ENCODE data around the gene MZT2A.
"Not testable (repeated sequence)": the region's sequence is repeated elsewhere in the genome, so short reads cannot be mapped to it uniquely, and the experiment has no call there.

MZT2A gene

GRCh38 chr2:131530626-131531344, 38.6 kb upstream of the MZT2A start:
- not testable (repeated sequence) for H3K9me3 ChIP-seq (ENCODE audit: insufficient read depth, low read depth, low read length); H3K4me2 ChIP-seq (ENCODE audit: low read depth, low read length, poor library complexity, severe bottlenecking); H3K4me1 ChIP-seq (ENCODE audit: insufficient read depth, low read length, poor library complexity, severe bottlenecking); H3K9ac ChIP-seq (ENCODE audit: low read depth, low read length, poor library complexity, severe bottlenecking); H4K20me1 ChIP-seq (ENCODE audit: insufficient read depth, low read length, poor library complexity, severe bottlenecking); H3F3A ChIP-seq (ENCODE audit: low read depth); H2AFZ ChIP-seq (ENCODE audit: low read length); H3K9me2 ChIP-seq (replicated peaks; ENCODE audit: low read depth, low read length); H3K27me3 ChIP-seq (ENCODE audit: insufficient read depth, low read length, poor library complexity, severe bottlenecking); H3K36me3 ChIP-seq (ENCODE audit: insufficient read depth, low read length); H3K4me3 ChIP-seq (ENCODE audit: low read length, poor library complexity, severe bottlenecking); H3K79me2 ChIP-seq (ENCODE audit: insufficient read depth, low read length)
- TF ChIP-seq CTCF (conservative IDR thresholded peaks at IDR 0.05; ENCODE audit: low read length), result peak; percentile 24; the same call in 1 of the 2 replicates

GRCh38 chr2:131529864-131530445, 37.8 kb upstream of the MZT2A start:
- H3K4me2 ChIP-seq (ENCODE audit: low read depth, low read length, poor library complexity, severe bottlenecking); H3K9me2 ChIP-seq (replicated peaks; ENCODE audit: low read depth, low read length); H3F3A ChIP-seq (ENCODE audit: low read depth); H3K4me3 ChIP-seq (ENCODE audit: low read length, poor library complexity, severe bottlenecking); H4K20me1 ChIP-seq (ENCODE audit: insufficient read depth, low read length, poor library complexity, severe bottlenecking); H3K9me3 ChIP-seq (ENCODE audit: insufficient read depth, low read depth, low read length); H3K27me3 ChIP-seq (ENCODE audit: insufficient read depth, low read length, poor library complexity, severe bottlenecking); H3K36me3 ChIP-seq (ENCODE audit: insufficient read depth, low read length); H2AFZ ChIP-seq (ENCODE audit: low read length); H3K4me1 ChIP-seq (ENCODE audit: insufficient read depth, low read length, poor library complexity, severe bottlenecking); H3K9ac ChIP-seq (ENCODE audit: low read depth, low read length, poor library complexity, severe bottlenecking); H3K79me2 ChIP-seq (ENCODE audit: insufficient read depth, low read length): not testable (repeated sequence)

- not testable (repeated sequence) for H3K27me3 ChIP-seq (ENCODE audit: insufficient read depth, low read length, poor library complexity, severe bottlenecking); H3K4me3 ChIP-seq (ENCODE audit: low read length, poor library complexity, severe bottlenecking); H3F3A ChIP-seq (ENCODE audit: low read depth); H3K9me3 ChIP-seq (ENCODE audit: insufficient read depth, low read depth, low read length); H3K36me3 ChIP-seq (ENCODE audit: insufficient read depth, low read length); H3K9me2 ChIP-seq (replicated peaks; ENCODE audit: low read depth, low read length); H4K20me1 ChIP-seq (ENCODE audit: insufficient read depth, low read length, poor library complexity, severe bottlenecking); H3K4me2 ChIP-seq (ENCODE audit: low read depth, low read length, poor library complexity, severe bottlenecking); H2AFZ ChIP-seq (ENCODE audit: low read length); H3K4me1 ChIP-seq (ENCODE audit: insufficient read depth, low read length, poor library complexity, severe bottlenecking); H3K79me2 ChIP-seq (ENCODE audit: insufficient read depth, low read length); H3K9ac ChIP-seq (ENCODE audit: low read depth, low read length, poor library complexity, severe bottlenecking)
Observed at GRCh38 chr2:131528981-131529863, 37.0 kb upstream of the MZT2A start.

GRCh38 chr2:131527131-131528001, 35.2 kb upstream of the MZT2A start, which contains the start of gene CCDC74A:
Gene CCDC74A, plus strand, starts transcription at chr2:131527888. Its CDS starts 83 bp downstream, at chr2:131527971.
- not testable (repeated sequence) for H3K9me3 ChIP-seq (ENCODE audit: insufficient read depth, low read depth, low read length); H3K79me2 ChIP-seq (ENCODE audit: insufficient read depth, low read length); H3F3A ChIP-seq (ENCODE audit: low read depth); H3K27me3 ChIP-seq (ENCODE audit: insufficient read depth, low read length, poor library complexity, severe bottlenecking); H3K9me2 ChIP-seq (replicated peaks; ENCODE audit: low read depth, low read length); H3K36me3 ChIP-seq (ENCODE audit: insufficient read depth, low read length); H4K20me1 ChIP-seq (ENCODE audit: insufficient read depth, low read length, poor library complexity, severe bottlenecking); H3K4me1 ChIP-seq (ENCODE audit: insufficient read depth, low read length, poor library complexity, severe bottlenecking)
- Histone ChIP-seq H3K9ac (ENCODE audit: low read depth, low read length, poor library complexity, severe bottlenecking) (peak within 1 kb of the TSS; percentile 43), H2AFZ (ENCODE audit: low read length) (peak within 1 kb of the TSS; percentile 90), H3K4me3 (ENCODE audit: low read length, poor library complexity, severe bottlenecking) (peak within 1 kb of the TSS; percentile 50), H3K4me2 (ENCODE audit: low read depth, low read length, poor library complexity, severe bottlenecking) (peak within 1 kb of the TSS; percentile 62)

GRCh38 chr2:131525256-131525655, 33.1 kb upstream of the MZT2A start:
- H2AFZ ChIP-seq (ENCODE audit: low read length); H3K79me2 ChIP-seq (ENCODE audit: insufficient read depth, low read length); H3K4me2 ChIP-seq (ENCODE audit: low read depth, low read length, poor library complexity, severe bottlenecking); H3K4me1 ChIP-seq (ENCODE audit: insufficient read depth, low read length, poor library complexity, severe bottlenecking); H3F3A ChIP-seq (ENCODE audit: low read depth); H3K9ac ChIP-seq (ENCODE audit: low read depth, low read length, poor library complexity, severe bottlenecking); H4K20me1 ChIP-seq (ENCODE audit: insufficient read depth, low read length, poor library complexity, severe bottlenecking); H3K4me3 ChIP-seq (ENCODE audit: low read length, poor library complexity, severe bottlenecking); H3K27me3 ChIP-seq (ENCODE audit: insufficient read depth, low read length, poor library complexity, severe bottlenecking); H3K36me3 ChIP-seq (ENCODE audit: insufficient read depth, low read length); H3K9me2 ChIP-seq (replicated peaks; ENCODE audit: low read depth, low read length); H3K9me3 ChIP-seq (ENCODE audit: insufficient read depth, low read depth, low read length): not testable (repeated sequence)

All from Loucy (cell line).